GM18499 (cell line): Measurements from ENCODE around the gene APLNR.
"Not testable (repeated sequence)": the region's sequence is repeated elsewhere in the genome, so short reads cannot be mapped to it uniquely, and the experiment has no call there.

Source experiments
- ATAC-seq: cut with Tn5 transposase; IDR thresholded peaks from one replicate; pipeline ENCODE4 v1.9.1; 2021; ENCODE audit warnings: moderate number of reproducible peaks; ENCODE audit not compliant: insufficient read depth, unreplicated experiment

Gene APLNR

GRCh38 chr11:57237204-57237681 lies at the start of gene APLNR:
Gene APLNR, minus strand, starts transcription at chr11:57237250. Its CDS starts 246 bp downstream, at chr11:57237004.
- ATAC-seq = no peak

GRCh38 chr11:57283231-57283990 lies 46.4 kb upstream of the APLNR start:
- no peak for ATAC-seq

GRCh38 chr11:57281546-57281945 lies 44.5 kb upstream of the APLNR start:
- ATAC-seq = not testable (repeated sequence)

- no peak for ATAC-seq
Observed at GRCh38 chr11:57279116-57279515, 42.1 kb upstream of the APLNR start.

- no peak for ATAC-seq
Observed at GRCh38 chr11:57278721-57279095, 41.7 kb upstream of the APLNR start.

- no peak for ATAC-seq
Observed at GRCh38 chr11:57277845-57278720, 41.0 kb upstream of the APLNR start.

GRCh38 chr11:57276971-57277675 lies 40.1 kb upstream of the APLNR start:
- no peak for ATAC-seq

GRCh38 chr11:57276169-57276970 lies 39.3 kb upstream of the APLNR start:
- no peak for ATAC-seq

- ATAC-seq = no peak
Observed at GRCh38 chr11:57275582-57275981, 38.5 kb upstream of the APLNR start.

GRCh38 chr11:57274904-57275498 lies 38.0 kb upstream of the APLNR start:
- no peak for ATAC-seq

GRCh38 chr11:57273448-57274058 lies 36.5 kb upstream of the APLNR start:
- no peak for ATAC-seq

- no peak for ATAC-seq
Observed at GRCh38 chr11:57269571-57270021, 32.5 kb upstream of the APLNR start.

- ATAC-seq = no peak
Observed at GRCh38 chr11:57266157-57266556, 29.1 kb upstream of the APLNR start.

GRCh38 chr11:57263351-57263750 lies 26.3 kb upstream of the APLNR start:
- no peak for ATAC-seq

- no peak for ATAC-seq
Observed at GRCh38 chr11:57262157-57262556, 25.1 kb upstream of the APLNR start.

GRCh38 chr11:57260937-57261783 lies 24.1 kb upstream of the APLNR start:
- ATAC-seq = no peak

GRCh38 chr11:57256119-57256518 lies 19.1 kb upstream of the APLNR start:
- ATAC-seq = no peak

- no peak for ATAC-seq
Observed at GRCh38 chr11:57255618-57256017, 18.6 kb upstream of the APLNR start.
